IMR-90 (cell line): ENCODE results near the gene CGN. TPM values are rescaled to one million over a fixed set of nuclear protein-coding genes. Genes with fewer than 3 reads are reported as not detected.

Source experiments
- ATAC-seq: fragments of 200-7000 bp; cut with Tn5 transposase; 2 replicates; pipeline ENCODE4 v1.9.1; 2020; ENCODE audit warnings: low read depth, mild to moderate bottlenecking, moderate library complexity
- BruUV-seq: library from RNA; stranded (reverse); fragments of 400-500 nt; replicated peaks from 2 replicates; lab custom pipeline; 2021; lab: Mats Ljungman, UMichigan
- CTCF ChIA-PET: fragments of 300-600 bp; formaldehyde crosslinking; extraction: SDS; loops from one replicate; lab custom pipeline; 2021; ENCODE audit warnings: antibody characterized with exemption; lab: Yijun Ruan, JAX
- POLR2A ChIA-PET: fragments of 300-600 bp; sonication (Branson Sonifier 250); formaldehyde crosslinking; loops from one replicate; lab custom pipeline; 2022; ENCODE audit warnings: antibody characterized with exemption; ENCODE audit not compliant: unreplicated experiment; lab: Charles Lee
- DNase-seq: peaks from one replicate; pipeline ENCODE4 v3.0.0; 2013
- H2AFZ ChIP-seq: replicated peaks from 2 replicates; pipeline ENCODE3; 2013; ENCODE audit warnings: low read length, mild to moderate bottlenecking; ENCODE audit not compliant: poor library complexity
- H2AK5ac ChIP-seq: 2 replicates; pipeline ENCODE4 v1.6.1; 2013; ENCODE audit warnings: low read depth, low read length, inconsistent platforms
- H2AK9ac ChIP-seq: replicated peaks from 2 replicates; pipeline ENCODE3; 2013; ENCODE audit warnings: mild to moderate bottlenecking, low read depth, low read length, moderate library complexity; ENCODE audit not compliant: poor library complexity
- H2BK120ac ChIP-seq: 2 replicates; pipeline ENCODE4 v1.6.1; 2013; ENCODE audit warnings: low read depth, low read length, inconsistent platforms
- H2BK15ac ChIP-seq: 3 replicates; pipeline ENCODE4 v1.6.1; 2013; ENCODE audit warnings: low read depth, low read length, inconsistent platforms
- H2BK20ac ChIP-seq: 2 replicates; pipeline ENCODE4 v1.6.1; 2013; ENCODE audit warnings: low read depth, mild to moderate bottlenecking, inconsistent platforms, low read length, moderate library complexity
- H2BK5ac ChIP-seq: 2 replicates; pipeline ENCODE4 v1.6.1; 2013; ENCODE audit warnings: mild to moderate bottlenecking, low read depth, low read length, inconsistent platforms; ENCODE audit not compliant: poor library complexity, severe bottlenecking
- H3K14ac ChIP-seq: replicated peaks from 2 replicates; pipeline ENCODE4 v1.6.1; 2013; ENCODE audit warnings: low read depth, low read length, inconsistent platforms
- H3K18ac ChIP-seq: 2 replicates; pipeline ENCODE4 v1.6.1; 2013; ENCODE audit warnings: low read depth, low read length, control low read depth
- H3K23ac ChIP-seq: 2 replicates; pipeline ENCODE4 v1.6.1; 2013; ENCODE audit warnings: low read depth, low read length, inconsistent platforms
- H3K27ac ChIP-seq: 2 replicates; pipeline ENCODE4 v1.5.1; 2013; ENCODE audit warnings: mild to moderate bottlenecking, control low read depth, low read length; ENCODE audit not compliant: insufficient read depth
- H3K27me3 ChIP-seq: 2 replicates; pipeline ENCODE4 v1.6.1; 2013; ENCODE audit warnings: low read length; ENCODE audit not compliant: control insufficient read depth, insufficient read depth
- H3K36me3 ChIP-seq: 2 replicates; pipeline ENCODE4 v1.6.1; 2013; ENCODE audit warnings: low read length, mixed read lengths; ENCODE audit not compliant: control insufficient read depth, insufficient read depth
- H3K4ac ChIP-seq: 2 replicates; pipeline ENCODE4 v1.6.1; 2013; ENCODE audit warnings: low read depth, low read length, inconsistent platforms
- H3K4me1 ChIP-seq: 2 replicates; pipeline ENCODE4 v1.6.1; 2013; ENCODE audit warnings: low read length, mixed read lengths; ENCODE audit not compliant: control insufficient read depth, insufficient read depth
- H3K4me2 ChIP-seq: 2 replicates; pipeline ENCODE4 v1.6.1; 2013; ENCODE audit warnings: low read depth, mild to moderate bottlenecking, control low read depth, low read length, moderate library complexity
- H3K4me3 ChIP-seq: 2 replicates; pipeline ENCODE4 v1.5.1; 2013; ENCODE audit warnings: low read depth, mild to moderate bottlenecking, control low read depth, low read length, moderate library complexity; ENCODE audit not compliant: insufficient read depth
- H3K56ac ChIP-seq: 2 replicates; pipeline ENCODE4 v1.6.1; 2013; ENCODE audit warnings: low read length, inconsistent platforms; ENCODE audit not compliant: insufficient read depth; ENCODE audit errors: extremely low read depth
- H3K79me1 ChIP-seq, 2 experiments: 2 replicates each; pipeline ENCODE4 v1.6.1; 2013; ENCODE audit warnings: low read length in 2 of 2, inconsistent platforms in 1 of 2, low read depth in 1 of 2
- H3K9ac ChIP-seq: 2 replicates; pipeline ENCODE4 v1.6.1; 2013; ENCODE audit warnings: low read depth, low read length, control low read depth
- H3K9me1 ChIP-seq: 2 replicates; pipeline ENCODE4 v1.6.1; 2013; ENCODE audit warnings: low read length, inconsistent platforms; ENCODE audit not compliant: insufficient read depth
- H3K9me3 ChIP-seq: 2 replicates; pipeline ENCODE4 v1.6.1; 2013; ENCODE audit warnings: low read length; ENCODE audit not compliant: control insufficient read depth, insufficient read depth
- H4K20me1 ChIP-seq: 2 replicates; pipeline ENCODE4 v1.6.1; 2013; ENCODE audit warnings: low read length, inconsistent platforms; ENCODE audit not compliant: insufficient read depth
- H4K5ac ChIP-seq: 2 replicates; pipeline ENCODE4 v1.6.1; 2013; ENCODE audit warnings: mild to moderate bottlenecking, low read depth, low read length, control low read depth
- H4K8ac ChIP-seq, 2 experiments: 2 replicates each; pipeline ENCODE4 v1.6.1; 2013; ENCODE audit warnings: low read depth in 2 of 2, low read length in 2 of 2, control low read depth in 1 of 2, inconsistent platforms in 1 of 2
- H4K91ac ChIP-seq: 2 replicates; pipeline ENCODE4 v1.6.1; 2013; ENCODE audit warnings: low read depth, low read length, inconsistent platforms; ENCODE audit not compliant: insufficient read depth
- FOS ChIP-seq: fragments of 150-350 bp; IDR thresholded peaks from 2 replicates; pipeline ENCODE4 v1.6.1; 2016; ENCODE audit warnings: low read depth, low read length
- RAD21 ChIP-seq: IDR thresholded peaks from 2 replicates; pipeline ENCODE4 v1.6.1; 2012; ENCODE audit warnings: low read length, improper control_type of control experiment
- WGBS, 2 experiments: methylation state at CpG; one replicate each; pipeline versions ENCODE4 v1.1.5 to v1.1.7; 2013; ENCODE audit warnings: missing lambda C conversion rate in 2 of 2; ENCODE audit not compliant: insufficient read length in 1 of 2; ENCODE audit errors: extremely low coverage in 2 of 2; 5-methylcytosine and 5-hydroxymethylcytosine counted together
- dilution Hi-C: fragments of 300-500 bp; cut with HindIII; formaldehyde crosslinking; loops from one replicate; pipeline ENCODE4 v1.14.3; 2018; ENCODE audit warnings: low sequenced_read_pairs; ENCODE audit not compliant: unreplicated experiment
- in situ Hi-C: fragments of 300-500 bp; cut with MboI; formaldehyde crosslinking; loops from 3 replicates; pipeline ENCODE4 v1.14.3; 2019; ENCODE audit warnings: low sequenced_read_pairs, inconsistent platforms, mixed read lengths
- intact Hi-C: fragments of 100-400 bp; cut with micrococcal nuclease; formaldehyde crosslinking; loops from 2 replicates; pipeline ENCODE4 v1.10.0; 2022
- polyA plus RNA-seq, 3 experiments: library from polyadenylated mRNA; depleted of rRNA; stranded (reverse); fragments of >200 nt; gene quantifications; 2 replicates each; pipeline ENCODE4 v1.2.3, GENCODE V29; 2012; ENCODE audit warnings: low replicate concordance in 1 of 3
- total RNA-seq: library from RNA; depleted of rRNA; stranded (reverse); fragments of >200 nt; gene quantifications from 2 replicates; pipeline ENCODE4 v1.2.3, GENCODE V29; 2012

Gene CGN
- total and polyA plus RNA-seq, 2 of the 4 experiments (the other 2 are of a cell fraction), result 0.34 to 0.36 TPM

DNA sequence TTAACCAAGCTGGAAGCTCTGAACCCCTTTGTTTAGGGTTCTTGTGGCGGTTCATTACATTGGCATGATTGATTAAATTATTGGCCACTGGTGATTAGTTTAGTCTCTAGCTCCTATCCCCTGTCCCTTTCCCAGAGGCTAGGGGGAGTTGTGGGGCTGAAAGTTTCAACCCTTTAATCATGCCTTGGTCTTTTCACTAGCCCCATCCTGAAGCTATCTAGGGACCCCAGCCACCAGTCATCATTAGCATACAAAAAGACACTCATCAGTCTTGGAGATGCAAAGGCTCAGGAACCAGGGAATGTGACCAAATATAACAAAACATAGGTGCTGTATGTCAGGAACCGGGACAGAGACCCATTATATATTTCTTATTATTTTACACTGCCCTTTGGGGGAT lies 66.0 kb downstream of the CGN start:
- peaks cover 49% of the 10 kb centered on the region for H3K36me3 ChIP-seq
- H2AFZ ChIP-seq, result no peak overlapping the region
- no peak overlapping the region for H2BK5ac ChIP-seq
- in situ Hi-C loops (no loop called here), intact Hi-C loops (no loop called here), dilution Hi-C loops (no loop called here)
- no peak overlapping the region for H3K18ac ChIP-seq
- H3K4ac ChIP-seq, result no peak overlapping the region
- no TSS peak for BruUV-seq
- POLR2A ChIA-PET, result no interaction called here
- no peak for DNase-seq
- no CpG with 5 or more reads among the region's 2 CpGs for WGBS, 2 experiments
- H3K27me3 ChIP-seq, result no peaks in the 10 kb centered on the region
- H2BK15ac ChIP-seq, result no peak overlapping the region
- TF ChIP-seq RAD21 (no peak), FOS (no peak)
- H2AK9ac ChIP-seq, result no peak overlapping the region
- no peak for ATAC-seq
- H3K9me3 ChIP-seq, result no peaks in the 10 kb centered on the region
- H3K4me1 ChIP-seq, result peaks cover 8% of the 10 kb centered on the region
- H3K9me1 ChIP-seq, result peaks cover 7% of the 10 kb centered on the region
- H3K23ac ChIP-seq, result no peak overlapping the region
- H4K5ac ChIP-seq, result no peak overlapping the region
- H2BK20ac ChIP-seq, result no peak overlapping the region
- no peak overlapping the region for H4K8ac ChIP-seq
- no peak overlapping the region for H3K4me3 ChIP-seq
- H3K27ac ChIP-seq, result no peak overlapping the region
- CTCF ChIA-PET, result no interaction called here
- no peak overlapping the region for H2BK120ac ChIP-seq
- no peak overlapping the region for H3K9ac ChIP-seq
- no peak overlapping the region for H3K56ac ChIP-seq
- H4K91ac ChIP-seq, result no peak overlapping the region
- no peaks in the 10 kb centered on the region for H4K20me1 ChIP-seq
- no peak overlapping the region for H3K4me2 ChIP-seq
- no peak overlapping the region for H2AK5ac ChIP-seq
- H3K14ac ChIP-seq, result no peak overlapping the region
- H3K79me1 ChIP-seq, result peaks cover 0 to 19% of the 10 kb centered on the region in 2 experiments; a peak in 2 of 4 replicates
